ENCODE measurements around the gene MARF1.
"Not testable (repeated sequence)": the region's sequence is repeated elsewhere in the genome, so short reads cannot be mapped to it uniquely, and the experiment has no call there.

Gene MARF1

DNA sequence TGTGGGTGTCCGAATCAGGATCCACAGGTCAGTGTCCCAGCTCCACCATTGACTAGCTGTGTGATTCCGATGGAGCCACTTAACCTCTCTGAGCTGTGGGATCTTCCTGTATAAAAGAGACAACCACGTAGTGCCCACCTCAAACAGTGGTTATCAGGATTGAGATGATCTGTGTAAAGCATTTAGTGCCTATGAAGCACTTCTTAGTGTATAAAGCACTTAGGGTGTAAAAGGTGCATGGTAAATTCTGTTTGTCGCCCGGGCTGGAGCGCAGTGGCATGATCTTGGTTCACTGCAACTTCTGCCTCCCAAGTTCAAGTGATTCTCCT lies 95.2 kb downstream of the MARF1 start:
- no peak overlapping the region for H3K9ac ChIP-seq (ENCODE audit: low read length in 2 of 2)
- H3K4me1 ChIP-seq (ENCODE audit: control insufficient read depth, insufficient read depth, low read length): peaks cover 3% of the 10 kb centered on the region
- no peaks in the 10 kb centered on the region for H3K27me3 ChIP-seq (ENCODE audit: control insufficient read depth in 1 of 2, insufficient read depth in 2 of 2, low read length in 2 of 2)
- H3K4me3 ChIP-seq (ENCODE audit: low read length in 2 of 2): no peak overlapping the region
- no peak overlapping the region for H3K27ac ChIP-seq (ENCODE audit: low read length)
- H3K9me3 ChIP-seq (ENCODE audit: control insufficient read depth in 2 of 2, low read length in 2 of 2): peaks cover 0 to 4% of the 10 kb centered on the region in 2 donors
- H3K36me3 ChIP-seq (ENCODE audit: control insufficient read depth in 2 of 2, insufficient read depth in 2 of 2, low read length in 2 of 2): peaks cover 0 to 2% of the 10 kb centered on the region in 2 donors

DNA sequence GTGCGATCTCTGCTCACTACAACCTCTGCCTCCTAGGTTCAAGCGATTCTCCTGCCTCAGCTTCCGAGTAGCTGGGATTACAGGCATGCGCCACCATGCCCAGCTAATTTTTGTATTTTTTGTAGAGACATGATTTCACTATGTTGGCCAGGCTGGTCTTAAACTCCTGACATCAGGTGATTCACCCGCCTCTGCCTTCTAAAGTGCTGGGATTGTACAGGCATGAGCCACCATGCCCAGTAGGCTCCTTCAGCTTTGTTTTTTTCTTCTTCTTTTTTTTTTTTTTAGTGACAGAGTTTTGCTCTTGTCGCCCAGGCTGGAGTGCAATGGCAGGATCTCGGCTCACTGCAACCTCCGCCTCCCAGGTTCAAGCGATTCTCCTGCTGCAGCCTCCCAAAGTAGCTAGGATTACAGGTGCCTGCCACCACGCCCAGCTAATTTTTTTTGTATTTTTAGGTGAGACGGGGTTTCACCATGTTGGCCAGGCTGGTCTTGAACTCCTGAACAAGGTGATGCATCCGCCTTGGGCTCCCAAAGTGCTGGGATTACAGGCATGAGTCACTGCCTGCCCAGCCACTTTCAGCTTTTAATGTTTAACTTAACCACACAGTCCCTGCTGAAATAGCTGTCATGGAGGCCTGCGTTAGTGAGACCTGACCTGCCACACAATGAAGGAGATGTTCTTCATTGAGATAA lies 95.7 kb downstream of the MARF1 start:
- not testable (repeated sequence) for H3K36me3 ChIP-seq (ENCODE audit: control insufficient read depth in 2 of 2, insufficient read depth in 2 of 2, low read length in 2 of 2); H3K4me3 ChIP-seq (ENCODE audit: low read length in 2 of 2); H3K27me3 ChIP-seq (ENCODE audit: control insufficient read depth in 1 of 2, insufficient read depth in 2 of 2, low read length in 2 of 2); H3K9ac ChIP-seq (ENCODE audit: low read length in 2 of 2); H3K9me3 ChIP-seq (ENCODE audit: control insufficient read depth in 2 of 2, low read length in 2 of 2); H3K4me1 ChIP-seq (ENCODE audit: control insufficient read depth, insufficient read depth, low read length); H3K27ac ChIP-seq (ENCODE audit: low read length)

DNA sequence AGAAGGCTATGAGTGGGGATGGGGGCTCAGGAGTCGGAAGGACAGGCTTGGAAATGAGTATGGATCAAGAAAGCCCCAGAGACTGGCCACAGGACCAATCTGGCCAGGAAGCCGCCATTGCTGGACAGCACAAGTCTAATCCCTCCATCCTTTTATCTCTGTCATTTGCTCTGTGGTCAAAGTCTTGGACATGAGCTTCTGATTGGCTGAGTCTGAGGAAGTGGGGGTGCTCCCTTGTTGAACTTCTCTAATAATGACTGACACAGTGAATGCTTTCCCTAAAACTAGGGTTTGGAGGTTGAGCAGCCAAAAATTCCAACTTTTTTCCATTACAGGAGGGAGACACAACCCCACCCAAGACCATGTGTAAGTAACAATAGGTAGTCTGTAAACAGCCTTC lies 97.4 kb downstream of the MARF1 start:
- no peak overlapping the region for H3K4me3 ChIP-seq (ENCODE audit: low read length in 2 of 2)
- no peaks in the 10 kb centered on the region for H3K27me3 ChIP-seq (ENCODE audit: control insufficient read depth in 1 of 2, insufficient read depth in 2 of 2, low read length in 2 of 2)

DNA sequence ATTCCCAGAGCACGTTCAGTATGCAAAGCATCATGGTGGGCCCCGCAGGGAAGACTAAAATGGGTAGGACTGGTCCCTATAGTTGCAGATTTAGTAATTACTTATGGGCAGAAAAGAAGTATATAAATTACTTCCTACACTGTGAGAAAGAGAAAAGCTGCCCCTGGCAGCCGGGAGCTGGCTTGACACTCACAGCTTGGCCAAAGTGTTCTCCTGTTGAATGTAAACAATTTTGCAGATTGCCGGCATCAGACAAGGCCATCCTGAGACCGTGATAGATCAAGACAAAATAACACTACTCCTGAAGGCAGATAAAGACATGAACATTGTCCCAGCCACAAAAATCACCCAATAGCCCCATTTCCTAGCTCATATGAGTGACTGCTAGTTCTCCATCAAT lies 98.5 kb downstream of the MARF1 start:
- Histone ChIP-seq H3K4me1 (ENCODE audit: control insufficient read depth, insufficient read depth, low read length) (peaks cover 3% of the 10 kb centered on the region), H3K4me3 (ENCODE audit: low read length in 2 of 2) (no peak overlapping the region), H3K27ac (ENCODE audit: low read length) (no peak overlapping the region), H3K27me3 (ENCODE audit: control insufficient read depth in 1 of 2, insufficient read depth in 2 of 2, low read length in 2 of 2) (no peaks in the 10 kb centered on the region), H3K36me3 (ENCODE audit: control insufficient read depth in 2 of 2, insufficient read depth in 2 of 2, low read length in 2 of 2) (peaks cover 0 to 2% of the 10 kb centered on the region in 2 donors), H3K9ac (ENCODE audit: low read length in 2 of 2) (no peak overlapping the region), H3K9me3 (ENCODE audit: control insufficient read depth in 2 of 2, low read length in 2 of 2) (peaks cover 0 to 4% of the 10 kb centered on the region in 2 donors)

More for the DNA sequence above, 97.4 kb downstream of the MARF1 start:
- H3K27ac ChIP-seq (ENCODE audit: low read length): no peak overlapping the region
- peaks cover 0 to 2% of the 10 kb centered on the region in 2 donors for H3K36me3 ChIP-seq (ENCODE audit: control insufficient read depth in 2 of 2, insufficient read depth in 2 of 2, low read length in 2 of 2)
- H3K9me3 ChIP-seq (ENCODE audit: control insufficient read depth in 2 of 2, low read length in 2 of 2): peaks cover 0 to 4% of the 10 kb centered on the region in 2 donors
- H3K9ac ChIP-seq (ENCODE audit: low read length in 2 of 2): no peak overlapping the region
- peaks cover 3% of the 10 kb centered on the region for H3K4me1 ChIP-seq (ENCODE audit: control insufficient read depth, insufficient read depth, low read length)
